ENCODE measurements around the gene SPINK6.

Gene SPINK6, protein sequence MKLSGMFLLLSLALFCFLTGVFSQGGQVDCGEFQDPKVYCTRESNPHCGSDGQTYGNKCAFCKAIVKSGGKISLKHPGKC

DNA sequence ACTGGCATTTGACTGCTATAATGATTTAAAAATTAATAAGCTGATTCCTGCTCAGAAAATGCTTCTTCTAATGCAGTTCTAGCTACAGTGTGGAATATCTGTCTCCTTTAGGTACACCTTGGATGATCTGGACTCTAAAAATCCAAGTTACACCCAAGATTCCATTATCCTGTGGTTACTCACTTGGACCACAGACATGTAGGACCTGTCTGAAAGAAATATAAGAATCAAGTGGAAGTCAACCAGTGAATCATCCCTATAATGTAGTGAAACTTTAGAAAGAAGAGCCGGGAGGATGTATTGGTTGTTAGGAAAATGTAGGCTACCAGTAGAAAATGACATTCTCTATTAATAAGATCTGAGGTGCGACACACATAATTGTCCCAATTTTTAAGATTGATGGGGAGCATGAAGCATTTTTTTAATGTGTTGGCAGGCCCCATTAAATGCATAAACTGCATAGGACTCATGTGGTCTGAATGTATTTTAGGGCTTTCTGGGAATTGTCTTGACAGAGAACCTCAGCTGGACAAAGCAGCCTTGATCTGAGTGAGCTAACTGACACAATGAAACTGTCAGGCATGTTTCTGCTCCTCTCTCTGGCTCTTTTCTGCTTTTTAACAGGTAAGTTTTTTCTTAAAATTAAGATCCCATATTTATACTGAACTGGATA is at the start of gene SPINK6:
Gene SPINK6 (plus strand): TSS at position 512 of the 673 bp plus-strand sequence. CDS start 55 bp downstream, at position 567.
- no peak for DNase-seq

DNA sequence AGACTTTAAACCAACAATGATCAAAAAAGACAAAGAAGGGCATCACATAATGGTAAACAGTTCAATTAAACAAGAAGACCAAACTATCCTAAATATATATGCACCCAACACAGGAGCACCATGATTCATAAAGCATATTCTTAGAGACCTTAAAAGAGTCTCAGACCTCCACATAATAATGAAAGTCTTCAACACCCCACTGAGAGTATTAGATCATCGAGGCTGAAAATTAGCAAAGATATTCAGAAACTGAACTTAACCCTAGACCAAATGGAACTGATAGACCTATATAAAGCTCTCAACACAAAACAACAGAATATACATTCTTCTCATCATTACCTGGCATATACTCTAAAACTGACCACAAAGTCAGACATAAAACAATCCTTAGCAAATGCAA is 46.2 kb upstream of the SPINK6 start:
- DNase-seq = no peak

GRCh38 chr5:148162038-148162437 is 40.8 kb upstream of the SPINK6 start:
- no peak for DNase-seq

DNA sequence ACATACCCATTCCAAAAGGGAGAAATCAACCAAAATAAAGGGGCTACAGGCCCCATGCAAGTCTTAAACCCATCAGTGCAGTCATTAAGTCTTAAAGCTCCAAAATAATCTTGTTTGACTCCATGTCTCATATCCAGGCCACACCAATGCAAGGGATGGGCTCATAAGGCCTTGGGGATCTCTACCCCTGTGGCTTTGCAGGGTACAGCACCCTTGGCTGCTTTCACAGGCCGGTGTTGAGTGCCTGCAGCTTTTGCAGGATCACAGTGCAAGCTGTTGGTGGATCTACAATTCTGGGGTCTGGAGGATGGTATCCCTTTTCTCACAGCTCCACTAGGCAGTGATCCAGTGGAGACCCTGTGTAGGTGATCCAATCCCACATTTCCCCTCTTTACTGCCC is 39.5 kb upstream of the SPINK6 start:
- no peak for DNase-seq

- no peak for DNase-seq
These were observed 36.1 kb upstream of the SPINK6 start for GRCh38 chr5:148166550-148167283.

DNA sequence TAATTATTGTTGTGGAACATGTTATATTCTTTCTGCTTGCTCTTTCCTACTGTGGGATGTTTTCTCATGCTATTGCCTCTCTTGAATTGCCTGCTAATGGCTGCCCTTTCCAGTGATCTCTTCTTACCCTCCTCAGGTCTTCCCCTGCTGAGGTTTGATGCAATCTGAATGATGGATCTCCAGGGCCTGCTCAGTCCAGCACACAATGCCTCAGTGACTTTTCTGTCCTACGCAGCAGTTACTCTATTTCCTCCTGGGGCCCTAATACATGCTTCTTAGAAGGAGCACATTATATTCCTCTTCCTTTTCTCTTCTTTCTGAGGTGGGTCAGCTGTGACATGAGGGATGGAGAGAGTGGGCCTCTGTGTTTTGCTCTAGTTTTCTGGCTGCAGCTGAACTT is 34.6 kb upstream of the SPINK6 start, which contains the start of gene SPINK14:
Gene SPINK14 (plus strand): TSS at position 301 of the 400 bp plus-strand sequence. CDS start 1,187 bp downstream, outside the sequence.
- DNase-seq = no peak

GRCh38 chr5:148172377-148172776 is 30.5 kb upstream of the SPINK6 start:
- DNase-seq = no peak

- no peak for DNase-seq
These were observed 26.4 kb upstream of the SPINK6 start for GRCh38 chr5:148176480-148176879.

GRCh38 chr5:148177207-148177606 is 25.6 kb upstream of the SPINK6 start:
- DNase-seq = no peak

- peak; percentile 2 for DNase-seq
These were observed 23.5 kb upstream of the SPINK6 start for GRCh38 chr5:148179234-148179824.

DNA sequence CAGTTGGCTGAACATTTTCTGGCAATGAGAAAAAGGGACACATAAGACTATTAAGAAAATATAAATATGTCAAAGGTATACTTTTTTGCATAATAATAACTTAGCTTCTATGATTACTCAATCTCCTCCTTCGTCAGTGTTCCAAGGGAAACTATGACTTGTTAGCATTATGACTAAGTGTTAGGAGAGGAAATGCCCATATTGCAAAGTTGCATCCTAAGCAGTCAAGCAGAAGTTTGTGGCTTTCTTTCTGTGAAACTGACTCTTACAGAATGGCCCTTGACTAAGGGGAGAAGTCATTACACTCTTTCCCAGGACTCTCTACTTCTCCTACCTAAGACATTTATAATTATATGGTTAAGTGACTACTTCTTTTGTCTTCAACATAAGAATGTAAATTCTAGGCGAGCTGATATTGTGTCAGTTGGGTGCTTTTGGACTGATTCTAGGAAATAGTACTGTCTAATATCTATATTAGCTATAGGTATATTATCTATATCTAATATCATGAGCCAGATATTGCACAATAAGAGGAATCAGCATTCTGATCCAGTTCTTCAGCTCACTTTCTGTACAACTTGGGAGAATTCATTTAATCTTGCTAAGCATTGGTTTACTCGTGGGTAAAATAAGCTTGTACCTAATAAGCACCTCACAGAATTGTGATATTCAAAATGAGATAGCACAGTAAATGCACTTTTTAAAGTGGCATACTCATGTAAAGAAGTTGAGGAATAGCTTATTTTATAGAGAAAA is 16.4 kb upstream of the SPINK6 start:
- no peak for DNase-seq

GRCh38 chr5:148191010-148191409 is 11.8 kb upstream of the SPINK6 start:
- no peak for DNase-seq

DNA sequence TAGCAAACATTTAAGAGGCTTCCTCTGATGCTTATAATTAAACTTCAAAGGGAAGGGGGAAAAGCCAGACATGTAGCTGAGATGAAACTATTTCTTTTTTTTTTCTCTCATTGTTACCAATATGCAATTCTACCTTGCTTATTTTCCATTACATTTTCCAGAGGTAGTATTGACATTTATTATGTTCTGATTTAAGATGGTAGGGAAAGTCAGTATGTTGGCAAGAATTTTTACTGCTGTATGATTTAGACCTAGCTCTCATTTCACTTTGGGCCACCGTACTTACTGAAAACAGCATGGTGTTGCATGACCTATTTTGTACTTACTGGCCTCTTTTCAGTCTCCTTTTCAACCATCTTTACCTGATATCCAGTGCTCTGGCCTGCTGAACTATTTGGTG is 9.6 kb upstream of the SPINK6 start:
- DNase-seq = no peak

DNA sequence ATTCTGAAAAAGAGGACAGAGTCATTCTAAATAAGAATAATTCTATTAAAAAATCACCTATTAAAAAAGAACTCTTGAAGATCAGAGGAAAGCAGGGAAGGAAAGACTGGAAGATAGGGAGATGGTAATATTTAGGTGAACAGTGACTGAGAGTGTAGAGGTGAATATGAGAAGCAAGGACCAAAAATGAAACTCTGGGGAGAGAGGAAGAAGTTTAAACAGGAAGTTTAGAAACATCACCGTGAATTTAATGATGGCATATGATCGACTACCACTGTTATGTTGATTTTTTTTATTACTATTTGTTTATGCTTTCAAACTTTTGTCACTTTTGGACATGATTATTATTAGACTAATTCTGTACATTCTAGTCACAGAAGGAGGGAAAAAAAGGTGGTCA is 1.7 kb upstream of the SPINK6 start:
- DNase-seq = no peak

DNA sequence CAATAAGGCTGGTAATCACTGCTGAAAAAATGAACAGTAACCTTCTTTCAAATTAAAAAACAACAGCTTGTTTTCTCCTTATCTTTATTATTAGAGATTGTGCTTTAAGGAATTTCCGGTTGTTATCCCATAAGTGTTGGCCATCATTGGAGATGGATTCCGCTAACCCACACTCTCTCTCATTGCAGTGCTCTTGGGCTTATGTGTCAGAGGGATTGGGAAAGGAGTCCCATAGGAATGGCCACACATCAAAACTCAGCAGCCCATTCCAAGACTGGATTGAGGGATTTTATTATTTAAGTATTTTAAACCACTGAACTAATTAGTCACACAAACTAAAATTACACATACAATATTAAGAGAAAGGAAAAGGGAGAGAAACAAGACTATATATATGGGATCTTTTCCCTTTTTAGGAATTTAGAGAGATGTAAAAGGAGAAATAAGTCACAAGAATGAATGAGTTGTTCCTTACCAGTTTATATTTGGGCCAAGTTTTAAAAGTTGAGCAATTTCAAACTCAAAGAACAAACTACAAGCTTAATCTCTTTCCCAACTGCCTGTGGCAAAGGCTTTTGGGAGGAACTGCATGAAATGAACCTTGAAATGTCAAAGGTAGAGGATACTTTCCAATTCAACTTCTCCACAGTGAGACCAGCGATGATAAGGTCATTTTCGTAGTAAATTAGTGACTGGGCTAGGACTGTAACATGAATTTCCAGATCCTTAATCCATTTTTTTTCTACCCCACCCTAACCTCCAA is 2.4 kb downstream of the SPINK6 start:
- no peak for DNase-seq

- no peak for DNase-seq
These were observed 3.0 kb downstream of the SPINK6 start for GRCh38 chr5:148205865-148206264.

DNA sequence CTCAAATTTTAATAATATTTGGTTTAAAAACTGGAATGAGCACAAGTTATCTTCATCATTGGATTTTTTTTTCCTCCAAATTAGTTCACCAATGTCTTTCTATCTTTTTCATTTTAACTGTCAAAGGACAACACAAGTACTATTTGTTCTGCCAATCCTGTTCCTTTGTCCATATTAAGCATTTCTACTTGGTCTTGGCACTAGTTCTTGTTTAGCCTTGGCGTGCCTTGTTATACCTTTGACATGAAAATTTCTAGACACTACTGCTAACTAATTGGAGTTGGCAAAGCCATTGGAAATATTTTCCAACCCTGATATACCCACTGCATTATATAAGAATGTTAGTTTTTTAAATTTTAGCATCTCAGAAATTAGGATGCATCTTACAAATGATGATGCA is 3.8 kb downstream of the SPINK6 start:
- DNase-seq = no peak

- no peak for DNase-seq
These were observed 5.4 kb downstream of the SPINK6 start for GRCh38 chr5:148208226-148208625.

GRCh38 chr5:148209151-148209770 is 6.4 kb downstream of the SPINK6 start:
- no peak for DNase-seq

DNA sequence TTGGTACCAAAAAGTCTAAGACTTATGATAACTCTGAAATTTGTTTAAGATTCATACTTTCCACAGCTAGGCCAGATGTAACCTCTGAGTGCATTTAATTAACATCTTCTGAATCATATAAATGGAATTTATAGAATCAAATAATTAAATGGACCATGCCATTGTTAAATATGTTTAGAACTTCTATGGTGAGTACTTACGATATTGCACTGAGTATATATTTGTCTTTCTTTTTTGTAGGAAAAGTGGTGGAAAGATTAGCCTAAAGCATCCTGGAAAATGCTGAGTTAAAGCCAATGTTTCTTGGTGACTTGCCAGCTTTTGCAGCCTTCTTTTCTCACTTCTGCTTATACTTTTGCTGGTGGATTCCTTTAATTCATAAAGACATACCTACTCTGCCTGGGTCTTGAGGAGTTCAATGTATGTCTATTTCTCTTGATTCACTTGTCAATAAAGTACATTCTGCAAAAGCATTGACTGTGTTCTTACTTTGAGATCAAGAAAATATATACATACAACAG is 11.9 kb downstream of the SPINK6 start:
- DNase-seq = no peak

DNA sequence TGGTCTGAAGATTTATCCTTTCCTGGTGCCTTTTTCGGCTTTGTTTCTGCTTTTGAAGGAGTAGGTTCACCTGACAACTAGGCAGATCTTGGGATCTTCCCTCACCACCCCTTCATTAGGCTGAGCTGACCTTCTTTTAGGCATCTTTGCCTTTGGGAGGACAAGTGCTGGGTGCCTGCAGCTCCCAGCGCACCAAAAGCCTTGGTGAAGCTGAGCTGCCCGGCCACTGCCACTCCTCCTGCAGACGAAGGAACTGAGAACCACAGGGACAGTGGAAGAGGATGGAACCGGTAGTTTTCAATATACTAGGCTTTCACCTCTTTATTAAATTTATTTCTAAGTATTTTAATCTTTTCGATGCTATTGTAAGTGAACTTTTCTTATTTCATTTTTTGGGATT is 18.7 kb downstream of the SPINK6 start:
- no peak for DNase-seq

Measured in DMS 273 treated with DMSO at 0.1 percent for 48 hours (cell line).